HepG2 (cell line): ENCODE measurements around the gene CAPS. TPM values are rescaled to one million over a fixed set of nuclear protein-coding genes. Genes with fewer than 3 reads are reported as not detected.

Experiments
- MED13 ChIP-seq: sonication (generic); formaldehyde crosslinking; IDR thresholded peaks from 2 replicates; pipeline ENCODE4 v1.5.0; 2020; ENCODE audit warnings: missing genetic modification reagents
- PPARG ChIP-seq: conservative IDR thresholded peaks from 2 replicates; pipeline ENCODE4 v1.6.1; 2016; ENCODE audit warnings: missing biosample characterization, missing genetic modification reagents
- SOX13 ChIP-seq, 3 experiments: fragments of 450-650 bp in 1 of 3; sonication (generic) in 1 of 3; formaldehyde crosslinking in 1 of 3; IDR thresholded peaks in 2 of 3; conservative IDR thresholded peaks in 1 of 3; 2 replicates each; pipeline versions ENCODE4 v1.5.0 to v1.6.1; 2016 to 2020; ENCODE audit warnings: antibody characterized with exemption in 1 of 3, mild to moderate bottlenecking in 1 of 3, missing compliant biosample characterization in 1 of 3, missing genetic modification reagents in 1 of 3, moderate library complexity in 1 of 3
- ZBTB21 ChIP-seq: sonication (generic); formaldehyde crosslinking; IDR thresholded peaks from 2 replicates; pipeline ENCODE4 v1.4.0; 2020; ENCODE audit warnings: missing genetic modification reagents
- ZNF235 ChIP-seq: sonication (generic); formaldehyde crosslinking; IDR thresholded peaks from 2 replicates; pipeline ENCODE4 v1.8.1; 2023; ENCODE audit warnings: mild to moderate bottlenecking, missing genetic modification reagents, borderline replicate concordance
- ZNF264 ChIP-seq: sonication (generic); formaldehyde crosslinking; IDR thresholded peaks from 2 replicates; pipeline ENCODE4 v1.4.0; 2020; ENCODE audit warnings: missing genetic modification reagents
- ZNF3 ChIP-seq: IDR thresholded peaks from 2 replicates; pipeline ENCODE4 v1.7.0; 2017; ENCODE audit warnings: inconsistent platforms
- ZNF317 ChIP-seq: sonication (generic); formaldehyde crosslinking; IDR thresholded peaks from 2 replicates; pipeline ENCODE4 v1.5.0; 2020; ENCODE audit warnings: mild to moderate bottlenecking, missing genetic modification reagents
- ZNF367 ChIP-seq: sonication (generic); formaldehyde crosslinking; IDR thresholded peaks from 2 replicates; pipeline ENCODE4 v1.4.0; 2020; ENCODE audit warnings: missing genetic modification reagents, borderline replicate concordance
- ZNF724P ChIP-seq: sonication (generic); formaldehyde crosslinking; IDR thresholded peaks from 2 replicates; pipeline ENCODE4 v1.8.0; 2022; ENCODE audit warnings: missing genetic modification reagents, borderline replicate concordance
- ZSCAN25 ChIP-seq: sonication (generic); formaldehyde crosslinking; IDR thresholded peaks from 2 replicates; pipeline ENCODE4 v1.8.0; 2022; ENCODE audit warnings: mild to moderate bottlenecking, missing genetic modification reagents
- polyA plus RNA-seq, 8 experiments: library from polyadenylated mRNA; depleted of rRNA in 3 of 8; stranded (reverse) in 7 of 8; unstranded in 1 of 8; fragments of >200 nt; fragmentation: Illumina TruSeq in 4 of 8; extraction: Trizol in 4 of 8; gene quantifications; 2 replicates each; pipeline versions ENCODE4 v1.2.1 to v1.2.3, GENCODE V29; 2011 to 2016; ENCODE audit warnings: low read depth in 4 of 8, missing spikeins in 1 of 8, mixed read lengths in 1 of 8; ENCODE audit not compliant: insufficient read depth in 1 of 8
- total RNA-seq, 5 experiments: library from RNA; depleted of rRNA; stranded (reverse); fragments of >200 nt; fragmentation: Illumina TruSeq; extraction: Trizol; gene quantifications; 2 replicates each; pipeline ENCODE4 v1.2.3, GENCODE V29; 2016; ENCODE audit warnings: low read depth in 1 of 5
- TF ChIP-seq, protein P1 (sequence below): IDR thresholded peaks from 2 replicates; pipeline ENCODE4 v1.6.1; 2016; ENCODE audit warnings: low read depth, control low read depth
- TF ChIP-seq, protein P2 (sequence below): sonication (generic); formaldehyde crosslinking; IDR thresholded peaks from 2 replicates; pipeline ENCODE4 v1.5.1; 2020; ENCODE audit warnings: mild to moderate bottlenecking, missing genetic modification reagents, moderate library complexity
- TF ChIP-seq, protein P3 (sequence below): sonication (generic); formaldehyde crosslinking; IDR thresholded peaks from 2 replicates; pipeline ENCODE4 v1.4.0; 2020; ENCODE audit warnings: missing genetic modification reagents
- TF ChIP-seq, protein P4 (sequence below): sonication (generic); formaldehyde crosslinking; IDR thresholded peaks from 2 replicates; pipeline ENCODE4 v1.4.0; 2020; ENCODE audit warnings: mild to moderate bottlenecking, missing genetic modification reagents
- TF ChIP-seq, protein P5 (sequence below): sonication (generic); formaldehyde crosslinking; IDR thresholded peaks from 2 replicates; pipeline ENCODE4 v1.5.0; 2020; ENCODE audit warnings: missing genetic modification reagents
- TF ChIP-seq, protein P6 (sequence below): sonication (generic); formaldehyde crosslinking; IDR thresholded peaks from 2 replicates; pipeline ENCODE4 v1.8.1; 2023; ENCODE audit warnings: mild to moderate bottlenecking, missing genetic modification reagents, borderline replicate concordance

Gene CAPS
- total and polyA plus RNA-seq, 2 of the 13 experiments (the other 11 are each of a cell fraction or from before 2014, with no cell fraction given) = 3.1 TPM

DNA sequence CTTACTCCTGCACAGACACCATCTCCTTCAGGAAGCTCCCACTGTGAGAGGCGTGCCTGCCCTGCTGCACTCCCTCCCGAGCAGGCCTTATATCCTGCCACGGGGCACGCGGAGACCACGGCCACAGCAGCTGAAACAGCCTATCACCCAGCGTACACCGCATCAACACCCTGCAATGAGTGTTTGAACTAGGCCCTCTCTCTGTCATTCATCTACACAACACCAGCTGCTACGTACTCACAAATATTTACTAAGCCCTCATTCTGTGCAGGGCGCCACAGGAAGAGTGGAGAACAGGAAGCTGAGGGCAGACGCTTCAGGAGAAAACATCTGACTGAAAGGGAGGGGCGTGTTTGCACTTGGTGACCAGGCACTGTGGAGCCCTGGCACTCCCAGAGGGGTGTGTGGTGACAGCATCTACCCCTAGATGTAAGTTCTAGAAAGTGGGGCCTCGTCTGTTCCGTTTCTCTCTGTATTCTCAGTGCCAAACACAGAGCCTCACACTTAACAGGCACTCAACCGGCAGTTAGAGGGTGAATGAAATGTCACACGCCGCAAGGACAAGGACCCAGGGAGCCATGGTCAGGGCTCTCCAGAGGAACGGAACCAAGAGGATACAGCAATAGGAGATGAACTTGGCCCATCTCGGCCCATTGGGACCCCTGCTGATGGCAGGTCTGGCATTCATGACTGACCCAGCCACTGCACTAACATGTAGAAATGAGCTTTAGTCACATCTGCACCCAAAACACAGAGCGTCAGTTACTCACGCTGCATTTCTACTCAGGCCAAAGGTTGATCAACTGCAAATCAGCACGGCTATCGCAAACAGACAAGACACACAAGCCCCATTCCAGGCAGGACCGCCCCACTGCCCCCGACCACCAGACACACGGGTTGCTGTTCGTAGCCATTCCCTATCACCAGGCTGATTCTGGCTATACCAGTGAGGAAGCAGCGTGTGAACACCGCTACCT lies 48.2 kb downstream of the CAPS start (continued):
- TF ChIP-seq ZNF367 (CRISPR knock-in tag) (no peak), ZSCAN25 (CRISPR knock-in tag) (peak; percentile 85; the same call in 1 of the 2 replicates), ZNF235 (CRISPR knock-in tag) (0 out of 2 replicates have a peak, but pooled peaks have one; percentile 50), ZNF3 (CRISPR knock-in tag) (peak; percentile 26; the same call in 1 of the 2 replicates), SOX13 (IDR thresholded peaks at IDR 0.05) (no peak; the same call in 1 of the 2 replicates), SOX13 (CRISPR knock-in tag; conservative IDR thresholded peaks at IDR 0.05 in 1 of 2, IDR thresholded peaks at IDR 0.05 in 1 of 2) (peak in 1 of 2 experiments; percentile 86; a peak in 2 of 4 replicates), ZNF264 (CRISPR knock-in tag) (peak; percentile 65), ZNF724P (CRISPR knock-in tag) (peak; percentile 75; the same call in 1 of the 2 replicates), ZBTB21 (CRISPR knock-in tag) (no peak), PPARG (peak; percentile 66), ZNF317 (CRISPR knock-in tag) (peak; percentile 87), MED13 (CRISPR knock-in tag) (no peak)
- TF ChIP-seq, protein P1, sequence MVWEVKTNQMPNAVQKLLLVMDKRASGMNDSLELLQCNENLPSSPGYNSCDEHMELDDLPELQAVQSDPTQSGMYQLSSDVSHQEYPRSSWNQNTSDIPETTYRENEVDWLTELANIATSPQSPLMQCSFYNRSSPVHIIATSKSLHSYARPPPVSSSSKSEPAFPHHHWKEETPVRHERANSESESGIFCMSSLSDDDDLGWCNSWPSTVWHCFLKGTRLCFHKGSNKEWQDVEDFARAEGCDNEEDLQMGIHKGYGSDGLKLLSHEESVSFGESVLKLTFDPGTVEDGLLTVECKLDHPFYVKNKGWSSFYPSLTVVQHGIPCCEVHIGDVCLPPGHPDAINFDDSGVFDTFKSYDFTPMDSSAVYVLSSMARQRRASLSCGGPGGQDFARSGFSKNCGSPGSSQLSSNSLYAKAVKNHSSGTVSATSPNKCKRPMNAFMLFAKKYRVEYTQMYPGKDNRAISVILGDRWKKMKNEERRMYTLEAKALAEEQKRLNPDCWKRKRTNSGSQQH (CRISPR knock-in tag) = peak; percentile 88
- TF ChIP-seq, protein P2, sequence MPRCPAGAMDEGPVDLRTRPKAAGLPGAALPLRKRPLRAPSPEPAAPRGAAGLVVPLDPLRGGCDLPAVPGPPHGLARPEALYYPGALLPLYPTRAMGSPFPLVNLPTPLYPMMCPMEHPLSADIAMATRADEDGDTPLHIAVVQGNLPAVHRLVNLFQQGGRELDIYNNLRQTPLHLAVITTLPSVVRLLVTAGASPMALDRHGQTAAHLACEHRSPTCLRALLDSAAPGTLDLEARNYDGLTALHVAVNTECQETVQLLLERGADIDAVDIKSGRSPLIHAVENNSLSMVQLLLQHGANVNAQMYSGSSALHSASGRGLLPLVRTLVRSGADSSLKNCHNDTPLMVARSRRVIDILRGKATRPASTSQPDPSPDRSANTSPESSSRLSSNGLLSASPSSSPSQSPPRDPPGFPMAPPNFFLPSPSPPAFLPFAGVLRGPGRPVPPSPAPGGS (CRISPR knock-in tag) = peak; percentile 45
- TF ChIP-seq, protein P3, sequence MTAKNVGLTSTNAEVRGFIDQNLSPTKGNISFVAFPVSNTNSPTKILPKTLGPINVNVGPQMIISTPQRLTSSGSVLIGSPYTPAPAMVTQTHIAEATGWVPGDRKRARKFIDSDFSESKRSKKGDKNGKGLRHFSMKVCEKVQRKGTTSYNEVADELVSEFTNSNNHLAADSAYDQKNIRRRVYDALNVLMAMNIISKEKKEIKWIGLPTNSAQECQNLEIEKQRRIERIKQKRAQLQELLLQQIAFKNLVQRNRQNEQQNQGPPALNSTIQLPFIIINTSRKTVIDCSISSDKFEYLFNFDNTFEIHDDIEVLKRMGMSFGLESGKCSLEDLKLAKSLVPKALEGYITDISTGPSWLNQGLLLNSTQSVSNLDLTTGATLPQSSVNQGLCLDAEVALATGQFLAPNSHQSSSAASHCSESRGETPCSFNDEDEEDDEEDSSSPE (CRISPR knock-in tag) = peak; percentile 82
- TF ChIP-seq, protein P4, sequence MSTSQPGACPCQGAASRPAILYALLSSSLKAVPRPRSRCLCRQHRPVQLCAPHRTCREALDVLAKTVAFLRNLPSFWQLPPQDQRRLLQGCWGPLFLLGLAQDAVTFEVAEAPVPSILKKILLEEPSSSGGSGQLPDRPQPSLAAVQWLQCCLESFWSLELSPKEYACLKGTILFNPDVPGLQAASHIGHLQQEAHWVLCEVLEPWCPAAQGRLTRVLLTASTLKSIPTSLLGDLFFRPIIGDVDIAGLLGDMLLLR (CRISPR knock-in tag) = no peak; the same call in 1 of the 2 replicates
- TF ChIP-seq, protein P5, sequence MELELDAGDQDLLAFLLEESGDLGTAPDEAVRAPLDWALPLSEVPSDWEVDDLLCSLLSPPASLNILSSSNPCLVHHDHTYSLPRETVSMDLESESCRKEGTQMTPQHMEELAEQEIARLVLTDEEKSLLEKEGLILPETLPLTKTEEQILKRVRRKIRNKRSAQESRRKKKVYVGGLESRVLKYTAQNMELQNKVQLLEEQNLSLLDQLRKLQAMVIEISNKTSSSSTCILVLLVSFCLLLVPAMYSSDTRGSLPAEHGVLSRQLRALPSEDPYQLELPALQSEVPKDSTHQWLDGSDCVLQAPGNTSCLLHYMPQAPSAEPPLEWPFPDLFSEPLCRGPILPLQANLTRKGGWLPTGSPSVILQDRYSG (CRISPR knock-in tag) = 0 out of 2 replicates have a peak, but pooled peaks have one; percentile 29
- TF ChIP-seq, protein P6, sequence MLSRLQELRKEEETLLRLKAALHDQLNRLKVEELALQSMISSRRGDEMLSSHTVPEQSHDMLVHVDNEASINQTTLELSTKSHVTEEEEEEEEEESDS (CRISPR knock-in tag) = no peak; the same call in 1 of the 2 replicates
